GM12878 (cell line): ENCODE results near the gene ARMC2. TPM values are rescaled to one million over a fixed set of nuclear protein-coding genes. Genes with fewer than 3 reads are reported as not detected.

Experiments
- ATAC-seq: fragments of 200-7000 bp; cut with Tn5 transposase; 3 replicates; pipeline ENCODE4 v1.9.1; 2020; ENCODE audit warnings: mild to moderate bottlenecking, moderate library complexity
- BruUV-seq: library from RNA; stranded (reverse); fragments of 400-500 nt; replicated peaks from 2 replicates; lab custom pipeline; 2021; lab: Mats Ljungman, UMichigan
- CTCF ChIA-PET: fragments of 300-600 bp; sonication (Branson Sonifier 250); formaldehyde crosslinking; extraction: SDS; loops from one replicate; lab custom pipeline; 2021; ENCODE audit warnings: inconsistent platforms; lab: Yijun Ruan, JAX
- POLR2A ChIA-PET: fragments of 350-600 bp; formaldehyde crosslinking; extraction: SDS; loops from one replicate; lab custom pipeline; 2021; ENCODE audit warnings: inconsistent platforms; lab: Charles Lee
- RAD21 ChIA-PET: fragments of 300-600 bp; sonication (Branson Sonifier 250); formaldehyde crosslinking; loops from one replicate; lab custom pipeline; 2023; ENCODE audit warnings: antibody characterized with exemption; ENCODE audit not compliant: unreplicated experiment; lab: Charles Lee
- SMC1A ChIA-PET: fragments of 300-600 bp; sonication (Branson Sonifier 250); formaldehyde crosslinking; loops from one replicate; lab custom pipeline; 2023; ENCODE audit not compliant: unreplicated experiment, uncharacterized antibody; lab: Charles Lee
- DNase-seq: peaks from one replicate; pipeline ENCODE4 v3.0.0-alpha.2; 2011; ENCODE audit warnings: low read depth, low spot score
- FAIRE-seq: peaks from 3 replicates; lab custom pipeline; 2011; peaks lifted over from hg19 to GRCh38; lab: Jason Lieb, UNC
- H2AFZ ChIP-seq: 2 replicates; pipeline ENCODE4 v1.6.0; 2011; ENCODE audit warnings: low read depth, low read length, control low read depth; ENCODE audit not compliant: control insufficient read depth
- H3K27ac ChIP-seq: 2 replicates; pipeline ENCODE4 v1.5.1; 2011; ENCODE audit warnings: control low read depth; ENCODE audit not compliant: control insufficient read depth, insufficient read depth
- H3K27me3 ChIP-seq, 2 experiments: replicated peaks in 1 of 2; 2 replicates each; pipeline versions ENCODE4 v1.6.0 to v1.6.1; 2011; ENCODE audit warnings: low read length in 1 of 2; ENCODE audit not compliant: control insufficient read depth in 2 of 2, insufficient read depth in 2 of 2
- H3K36me3 ChIP-seq, 2 experiments: 2 replicates each; pipeline ENCODE4 v1.5.1; 2011; ENCODE audit warnings: low read length in 1 of 2; ENCODE audit not compliant: control insufficient read depth in 2 of 2, insufficient read depth in 2 of 2
- H3K4me1 ChIP-seq: 2 replicates; pipeline ENCODE4 v1.6.1; 2011; ENCODE audit warnings: mild to moderate bottlenecking, low read length, moderate library complexity, mixed read lengths; ENCODE audit not compliant: control insufficient read depth, insufficient read depth
- H3K4me2 ChIP-seq: 2 replicates; pipeline ENCODE4 v1.6.0; 2011; ENCODE audit warnings: control low read depth; ENCODE audit not compliant: control insufficient read depth, insufficient read depth
- H3K4me3 ChIP-seq: fragments of 200-600 bp; sonication (generic); 2 replicates; pipeline ENCODE4 v1.5.1; 2016
- H3K79me2 ChIP-seq: 2 replicates; pipeline ENCODE4 v1.6.0; 2011; ENCODE audit warnings: low read length; ENCODE audit not compliant: control insufficient read depth, insufficient read depth
- H3K9ac ChIP-seq: 2 replicates; pipeline ENCODE4 v1.8.0; 2011; ENCODE audit warnings: low read length, control low read depth, mixed read lengths; ENCODE audit not compliant: control insufficient read depth, insufficient read depth
- H3K9me3 ChIP-seq: replicated peaks from 3 replicates; pipeline ENCODE4 v1.5.1; 2011; ENCODE audit warnings: mild to moderate bottlenecking, low read length; ENCODE audit not compliant: control insufficient read depth, insufficient read depth
- H4K20me1 ChIP-seq: 2 replicates; pipeline ENCODE4 v1.6.0; 2011; ENCODE audit not compliant: control insufficient read depth, insufficient read depth
- DPF2 ChIP-seq: fragments of 450-650 bp; IDR thresholded peaks from 2 replicates; pipeline ENCODE4 v1.6.1; 2017; ENCODE audit warnings: mild to moderate bottlenecking
- EGR1 ChIP-seq, 2 experiments: IDR thresholded peaks; 1 replicate in 1 of 2; 2 replicates in 1 of 2; pipeline ENCODE4 v1.6.1; 2011 to 2012; ENCODE audit warnings: low read depth in 2 of 2, low read length in 2 of 2, borderline replicate concordance in 1 of 2, mild to moderate bottlenecking in 1 of 2, moderate library complexity in 1 of 2
- EP300 ChIP-seq, 2 experiments: fragments of 150-350 bp in 1 of 2; IDR thresholded peaks; 2 replicates each; pipeline ENCODE4 v1.6.1; 2011 to 2012; ENCODE audit warnings: low read depth in 2 of 2, low read length in 2 of 2, borderline replicate concordance in 1 of 2, improper control_type of control experiment in 1 of 2, inconsistent platforms in 1 of 2; ENCODE audit not compliant: control insufficient read depth in 1 of 2
- MTA3 ChIP-seq: IDR thresholded peaks from 2 replicates; pipeline ENCODE4 v1.6.1; 2012; ENCODE audit warnings: low read length, inconsistent platforms, borderline replicate concordance
- MXI1 ChIP-seq: fragments of 150-350 bp; IDR thresholded peaks from 2 replicates; pipeline ENCODE4 v1.6.1; 2011; ENCODE audit warnings: low read depth, mild to moderate bottlenecking, inconsistent platforms, low read length, improper control_type of control experiment
- MYB ChIP-seq: fragments of 150-350 bp; IDR thresholded peaks from 2 replicates; pipeline ENCODE4 v1.6.1; 2014; ENCODE audit warnings: mild to moderate bottlenecking, low read depth, low read length, borderline replicate concordance
- NFIC ChIP-seq: IDR thresholded peaks from 2 replicates; pipeline ENCODE4 v1.6.1; 2012; ENCODE audit warnings: low read depth, mild to moderate bottlenecking, inconsistent platforms, low read length, moderate library complexity
- NFYB ChIP-seq: IDR thresholded peaks from 2 replicates; pipeline ENCODE4 v1.6.1; 2011; ENCODE audit warnings: low read depth, mild to moderate bottlenecking, low read length, improper control_type of control experiment, moderate library complexity; ENCODE audit not compliant: insufficient read depth
- POLR2AphosphoS2 ChIP-seq: IDR thresholded peaks from 2 replicates; pipeline ENCODE4 v1.6.1; 2011; ENCODE audit warnings: low read depth, mild to moderate bottlenecking, low read length, improper control_type of control experiment, moderate library complexity
- SIN3A ChIP-seq: IDR thresholded peaks from 2 replicates; pipeline ENCODE4 v1.6.1; 2012; ENCODE audit warnings: low read depth, low read length, improper control_type of control experiment
- SMARCA5 ChIP-seq: fragments of 450-650 bp; IDR thresholded peaks from 2 replicates; pipeline ENCODE4 v1.6.1; 2017; ENCODE audit warnings: mild to moderate bottlenecking
- SUPT20H ChIP-seq: IDR thresholded peaks from 2 replicates; pipeline ENCODE4 v1.6.1; 2011; ENCODE audit warnings: low read depth, mild to moderate bottlenecking, low read length, moderate library complexity, borderline replicate concordance; ENCODE audit not compliant: control insufficient read depth
- TARDBP ChIP-seq: IDR thresholded peaks from 2 replicates; pipeline ENCODE4 v1.6.1; 2016; ENCODE audit warnings: borderline replicate concordance
- TCF7 ChIP-seq: IDR thresholded peaks from 2 replicates; pipeline ENCODE4 v1.6.1; 2014; ENCODE audit warnings: antibody characterized with exemption, borderline replicate concordance
- ZNF207 ChIP-seq: fragments of 450-650 bp; IDR thresholded peaks from 2 replicates; pipeline ENCODE4 v1.6.1; 2014; ENCODE audit warnings: antibody characterized with exemption, mild to moderate bottlenecking, borderline replicate concordance
- ZNF24 ChIP-seq: fragments of 450-650 bp; IDR thresholded peaks from 2 replicates; pipeline ENCODE4 v1.6.1; 2017; ENCODE audit warnings: antibody characterized with exemption, mild to moderate bottlenecking
- ZNF274 ChIP-seq: IDR thresholded peaks from one replicate; pipeline ENCODE4 v1.8.0; 2011; ENCODE audit not compliant: insufficient read length, insufficient read depth
- ZNF622 ChIP-seq: fragments of 450-650 bp; IDR thresholded peaks from 2 replicates; pipeline ENCODE4 v1.6.1; 2017; ENCODE audit warnings: mild to moderate bottlenecking, inconsistent platforms
- WGBS: methylation state at CpG from one replicate; pipeline ENCODE4 v1.1.6; 2016; ENCODE audit warnings: low lambda C conversion rate; ENCODE audit not compliant: insufficient replicate concordance, insufficient coverage; ENCODE audit errors: missing lambda C conversion rate; 5-methylcytosine and 5-hydroxymethylcytosine counted together
- in situ Hi-C: fragments of 300-500 bp; cut with MboI; formaldehyde crosslinking; loops from 9 replicates; pipeline ENCODE4 v1.14.3; 2018; ENCODE audit warnings: mixed read lengths
- intact Hi-C: fragments of 100-400 bp; cut with micrococcal nuclease; formaldehyde crosslinking; loops from one replicate; pipeline ENCODE4 v1.14.2; 2022; ENCODE audit not compliant: unreplicated experiment
- polyA plus RNA-seq, 11 experiments: library from polyadenylated mRNA; depleted of rRNA in 4 of 11; unstranded in 6 of 11; stranded (reverse) in 5 of 11; fragments of >200 nt; fragmentation: Nextera tagmentation in 4 of 11; fragmentation: Illumina TruSeq in 1 of 11; extraction: Ambion mirVana in 4 of 11; extraction: Trizol in 1 of 11; gene quantifications; 1 replicate in 1 of 11; 2 replicates in 10 of 11; pipeline versions ENCODE4 v1.2.1 to v1.2.3, GENCODE V29; 2011 to 2016; ENCODE audit warnings: inconsistent platforms in 2 of 11, missing spikeins in 2 of 11, low read depth in 1 of 11
- total RNA-seq, 4 experiments: library from RNA; depleted of rRNA in 3 of 4; stranded (reverse); fragments of >200 nt in 3 of 4; fragmentation: Illumina TruSeq in 1 of 4; extraction: Trizol in 1 of 4; gene quantifications; 2 replicates each; pipeline versions ENCODE4 v1.2.1 to v1.2.3, GENCODE V29; 2013 to 2021
- TF ChIP-seq, protein P1 (sequence below): fragments of 450-650 bp; IDR thresholded peaks from 2 replicates; pipeline ENCODE4 v1.6.1; 2016; ENCODE audit warnings: mild to moderate bottlenecking
- TF ChIP-seq, protein P2 (sequence below), 3 experiments: IDR thresholded peaks in 2 of 3; conservative IDR thresholded peaks in 1 of 3; 2 replicates each; pipeline ENCODE4 v1.5.1; 2011; ENCODE audit warnings: low read depth in 3 of 3, low read length in 3 of 3, mild to moderate bottlenecking in 3 of 3, control low read depth in 2 of 3, moderate library complexity in 2 of 3, inconsistent platforms in 1 of 3, mixed read lengths in 1 of 3; ENCODE audit not compliant: control insufficient read depth in 2 of 3, insufficient read depth in 1 of 3; ENCODE audit errors: extremely low read depth in 1 of 3
- TF ChIP-seq, protein P3 (sequence below): fragments of 450-650 bp; IDR thresholded peaks from 2 replicates; pipeline ENCODE4 v1.6.1; 2017; ENCODE audit warnings: mild to moderate bottlenecking

Gene ARMC2
- total and polyA plus RNA-seq, 10 of the 15 experiments (the other 5 are each of a cell fraction or from before 2014, with no cell fraction given), result 0.06 to 0.33 (median 0.21) TPM; not detected in 5

DNA sequence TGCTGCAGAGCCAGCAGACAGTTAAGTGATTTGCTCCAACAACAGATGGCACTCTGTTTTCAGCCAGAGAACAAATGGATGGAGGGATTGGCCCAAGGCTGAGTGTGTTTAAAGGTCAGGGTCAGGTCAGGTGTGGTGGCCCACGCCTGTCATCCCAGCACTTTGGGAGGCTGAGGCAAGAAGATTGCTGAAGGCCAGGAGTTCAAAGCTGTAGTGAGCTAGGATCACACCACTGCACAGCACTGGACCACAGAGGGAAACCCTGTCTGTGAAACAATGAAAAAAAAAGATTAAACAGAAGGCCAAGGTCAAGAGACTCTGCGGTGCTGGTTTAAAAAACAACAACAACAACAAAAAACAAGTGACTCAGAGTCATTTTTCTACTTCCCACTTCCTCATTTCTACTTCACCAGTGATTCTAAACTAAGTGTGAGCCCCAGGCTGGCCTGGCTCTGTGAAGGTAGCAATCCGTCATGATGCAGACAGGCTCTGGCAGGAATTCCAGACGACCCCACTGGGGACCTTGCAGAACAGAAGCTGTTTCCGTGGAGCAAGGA is 42.5 kb upstream of the ARMC2 start:
- CTCF ChIA-PET, result interaction anchor here (1.4 kb wide), 1 partner anchor 22 kb away, joined by 3 read pairs; no protein-coding TSS in a partner anchor
- Histone ChIP-seq H3K9ac (no peak overlapping the region), H3K27ac (no peak overlapping the region), H4K20me1 (no peaks in the 10 kb centered on the region), H3K4me2 (0 out of 2 replicates have a peak overlapping the region, but pooled peaks have one; percentile 19), H3K9me3 (no peaks in the 10 kb centered on the region), H3K27me3 (no peaks in the 10 kb centered on the region), H3K36me3 (no peaks in the 10 kb centered on the region), H3K79me2 (no peaks in the 10 kb centered on the region), H2AFZ (no peak overlapping the region), H3K4me3 (no peak overlapping the region), H3K4me1 (peaks cover 12% of the 10 kb centered on the region)
- POLR2A ChIA-PET, result no interaction called here
- FAIRE-seq (peak; percentile 90), DNase-seq (peak; percentile 21), ATAC-seq (peak; percentile 83)
- no TSS peak for BruUV-seq
- SMC1A ChIA-PET, result no interaction called here
- 3% methylated on average over 5 of the region's 5 CpGs for WGBS
- intact Hi-C loops, result no loop called here
- in situ Hi-C loops, result no loop called here
- RAD21 ChIA-PET, result no interaction called here
- TF ChIP-seq MYB, result no peak
- no peak for TF ChIP-seq ZNF622
- no peak for TF ChIP-seq EGR1 (IDR thresholded peaks at IDR 0.05; ENCODE audit: borderline replicate concordance in 1 of 2, low read depth in 2 of 2, low read length in 2 of 2)
- 0 out of 4 replicates have a peak, but pooled peaks of 1 of the 2 experiments have one; percentile 49 for TF ChIP-seq EP300 (IDR thresholded peaks at IDR 0.05; ENCODE audit: borderline replicate concordance in 1 of 2, control insufficient read depth in 1 of 2, low read depth in 2 of 2, low read length in 2 of 2)
- no peak for TF ChIP-seq MXI1
- no peak for TF ChIP-seq SIN3A
- TF ChIP-seq POLR2AphosphoS2, result no peak
- no peak for TF ChIP-seq ZNF274
- no peak for TF ChIP-seq NFIC
- TF ChIP-seq NFYB, result no peak
- 0 out of 2 replicates have a peak, but pooled peaks have one; percentile 33 for TF ChIP-seq DPF2
- TF ChIP-seq, protein P1, sequence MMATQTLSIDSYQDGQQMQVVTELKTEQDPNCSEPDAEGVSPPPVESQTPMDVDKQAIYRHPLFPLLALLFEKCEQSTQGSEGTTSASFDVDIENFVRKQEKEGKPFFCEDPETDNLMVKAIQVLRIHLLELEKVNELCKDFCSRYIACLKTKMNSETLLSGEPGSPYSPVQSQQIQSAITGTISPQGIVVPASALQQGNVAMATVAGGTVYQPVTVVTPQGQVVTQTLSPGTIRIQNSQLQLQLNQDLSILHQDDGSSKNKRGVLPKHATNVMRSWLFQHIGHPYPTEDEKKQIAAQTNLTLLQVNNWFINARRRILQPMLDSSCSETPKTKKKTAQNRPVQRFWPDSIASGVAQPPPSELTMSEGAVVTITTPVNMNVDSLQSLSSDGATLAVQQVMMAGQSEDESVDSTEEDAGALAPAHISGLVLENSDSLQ, result no peak
- no peak for TF ChIP-seq SMARCA5
- TF ChIP-seq SUPT20H, result no peak
- TF ChIP-seq, protein P2, sequence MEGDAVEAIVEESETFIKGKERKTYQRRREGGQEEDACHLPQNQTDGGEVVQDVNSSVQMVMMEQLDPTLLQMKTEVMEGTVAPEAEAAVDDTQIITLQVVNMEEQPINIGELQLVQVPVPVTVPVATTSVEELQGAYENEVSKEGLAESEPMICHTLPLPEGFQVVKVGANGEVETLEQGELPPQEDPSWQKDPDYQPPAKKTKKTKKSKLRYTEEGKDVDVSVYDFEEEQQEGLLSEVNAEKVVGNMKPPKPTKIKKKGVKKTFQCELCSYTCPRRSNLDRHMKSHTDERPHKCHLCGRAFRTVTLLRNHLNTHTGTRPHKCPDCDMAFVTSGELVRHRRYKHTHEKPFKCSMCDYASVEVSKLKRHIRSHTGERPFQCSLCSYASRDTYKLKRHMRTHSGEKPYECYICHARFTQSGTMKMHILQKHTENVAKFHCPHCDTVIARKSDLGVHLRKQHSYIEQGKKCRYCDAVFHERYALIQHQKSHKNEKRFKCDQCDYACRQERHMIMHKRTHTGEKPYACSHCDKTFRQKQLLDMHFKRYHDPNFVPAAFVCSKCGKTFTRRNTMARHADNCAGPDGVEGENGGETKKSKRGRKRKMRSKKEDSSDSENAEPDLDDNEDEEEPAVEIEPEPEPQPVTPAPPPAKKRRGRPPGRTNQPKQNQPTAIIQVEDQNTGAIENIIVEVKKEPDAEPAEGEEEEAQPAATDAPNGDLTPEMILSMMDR (IDR thresholded peaks at IDR 0.05 in 2 of 3, conservative IDR thresholded peaks at IDR 0.05 in 1 of 3; ENCODE audit: control insufficient read depth in 2 of 3, extremely low read depth in 1 of 3, insufficient read depth in 1 of 3, low read depth in 3 of 3, low read length in 3 of 3), result no peak
- TF ChIP-seq TARDBP, result no peak
- no peak for TF ChIP-seq ZNF207
- TF ChIP-seq, protein P3, sequence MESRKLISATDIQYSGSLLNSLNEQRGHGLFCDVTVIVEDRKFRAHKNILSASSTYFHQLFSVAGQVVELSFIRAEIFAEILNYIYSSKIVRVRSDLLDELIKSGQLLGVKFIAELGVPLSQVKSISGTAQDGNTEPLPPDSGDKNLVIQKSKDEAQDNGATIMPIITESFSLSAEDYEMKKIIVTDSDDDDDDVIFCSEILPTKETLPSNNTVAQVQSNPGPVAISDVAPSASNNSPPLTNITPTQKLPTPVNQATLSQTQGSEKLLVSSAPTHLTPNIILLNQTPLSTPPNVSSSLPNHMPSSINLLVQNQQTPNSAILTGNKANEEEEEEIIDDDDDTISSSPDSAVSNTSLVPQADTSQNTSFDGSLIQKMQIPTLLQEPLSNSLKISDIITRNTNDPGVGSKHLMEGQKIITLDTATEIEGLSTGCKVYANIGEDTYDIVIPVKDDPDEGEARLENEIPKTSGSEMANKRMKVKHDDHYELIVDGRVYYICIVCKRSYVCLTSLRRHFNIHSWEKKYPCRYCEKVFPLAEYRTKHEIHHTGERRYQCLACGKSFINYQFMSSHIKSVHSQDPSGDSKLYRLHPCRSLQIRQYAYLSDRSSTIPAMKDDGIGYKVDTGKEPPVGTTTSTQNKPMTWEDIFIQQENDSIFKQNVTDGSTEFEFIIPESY, result no peak
- no peak for TF ChIP-seq TCF7
- no peak for TF ChIP-seq ZNF24
- TF ChIP-seq MTA3, result no peak
